Measurements from ENCODE around the gene OR10H1. TPM values are rescaled to one million over a fixed set of nuclear protein-coding genes. Genes with fewer than 3 reads are reported as not detected.
"Not testable (repeated sequence)": the region's sequence is repeated elsewhere in the genome, so short reads cannot be mapped to it uniquely, and the experiment has no call there.

Gene OR10H1
- total RNA-seq, 1 donor from 2014 or later = not detected

DNA sequence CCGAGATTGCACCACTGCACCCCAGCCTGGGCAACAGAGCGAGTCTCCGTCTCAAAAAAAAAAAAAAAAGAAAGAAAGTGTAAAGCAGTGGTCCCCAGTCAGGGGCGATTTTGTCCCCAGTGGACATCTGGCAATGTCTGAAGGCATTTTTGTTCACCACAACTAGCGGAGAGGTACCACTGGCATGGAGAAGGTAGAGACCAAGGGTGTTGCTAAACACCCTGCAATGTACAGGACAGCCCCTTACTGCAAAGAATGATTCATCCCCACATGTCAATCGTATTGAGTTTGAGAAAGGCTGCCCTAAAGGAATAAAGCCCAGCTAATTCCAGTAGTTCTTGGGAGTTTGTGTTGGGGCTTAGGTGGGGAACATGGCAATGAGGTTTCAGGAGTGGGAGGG lies 43.7 kb upstream of the OR10H1 start:
- Histone ChIP-seq H3K36me3 (no peaks in the 10 kb centered on the region), H3K27me3 (no peaks in the 10 kb centered on the region), H3K4me3 (no peak overlapping the region), H3K27ac (no peak overlapping the region), H3K4me1 (no peaks in the 10 kb centered on the region), H3K9me3 (no peaks in the 10 kb centered on the region)
- no peak for DNase-seq (ENCODE audit: extremely low spot score in 2 of 2)
- TF ChIP-seq POLR2AphosphoS5 (IDR thresholded peaks at IDR 0.05; ENCODE audit: insufficient read depth in 1 of 2, low read depth in 1 of 2) (no peak), POLR2A (IDR thresholded peaks at IDR 0.05) (no peak)
- TF ChIP-seq, protein P1, sequence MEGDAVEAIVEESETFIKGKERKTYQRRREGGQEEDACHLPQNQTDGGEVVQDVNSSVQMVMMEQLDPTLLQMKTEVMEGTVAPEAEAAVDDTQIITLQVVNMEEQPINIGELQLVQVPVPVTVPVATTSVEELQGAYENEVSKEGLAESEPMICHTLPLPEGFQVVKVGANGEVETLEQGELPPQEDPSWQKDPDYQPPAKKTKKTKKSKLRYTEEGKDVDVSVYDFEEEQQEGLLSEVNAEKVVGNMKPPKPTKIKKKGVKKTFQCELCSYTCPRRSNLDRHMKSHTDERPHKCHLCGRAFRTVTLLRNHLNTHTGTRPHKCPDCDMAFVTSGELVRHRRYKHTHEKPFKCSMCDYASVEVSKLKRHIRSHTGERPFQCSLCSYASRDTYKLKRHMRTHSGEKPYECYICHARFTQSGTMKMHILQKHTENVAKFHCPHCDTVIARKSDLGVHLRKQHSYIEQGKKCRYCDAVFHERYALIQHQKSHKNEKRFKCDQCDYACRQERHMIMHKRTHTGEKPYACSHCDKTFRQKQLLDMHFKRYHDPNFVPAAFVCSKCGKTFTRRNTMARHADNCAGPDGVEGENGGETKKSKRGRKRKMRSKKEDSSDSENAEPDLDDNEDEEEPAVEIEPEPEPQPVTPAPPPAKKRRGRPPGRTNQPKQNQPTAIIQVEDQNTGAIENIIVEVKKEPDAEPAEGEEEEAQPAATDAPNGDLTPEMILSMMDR (IDR thresholded peaks at IDR 0.05) = no peak
- intact Hi-C loops (cut with DNase I) = no loop called here

DNA sequence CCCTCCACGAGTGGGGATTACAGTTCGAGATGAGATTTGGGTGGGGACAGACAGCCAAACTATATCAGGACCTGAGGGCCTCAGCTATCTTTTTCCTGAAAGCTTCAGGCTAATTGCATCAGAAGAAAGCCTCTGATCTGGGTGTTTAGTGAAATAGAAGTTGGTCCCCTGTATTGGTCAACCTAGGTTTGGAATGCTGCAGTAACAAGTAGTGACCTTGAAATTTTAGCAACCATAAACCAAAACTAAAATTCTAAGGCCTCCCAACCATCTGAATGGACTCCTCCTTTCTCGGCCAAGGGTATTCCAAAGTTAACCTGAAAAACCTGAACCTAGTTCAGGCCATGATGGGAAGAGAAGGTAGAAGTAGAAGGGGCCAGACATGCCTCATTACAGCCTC lies 34.9 kb upstream of the OR10H1 start:
- H3K4me1 ChIP-seq = no peaks in the 10 kb centered on the region
- TF ChIP-seq POLR2AphosphoS5 (IDR thresholded peaks at IDR 0.05; ENCODE audit: insufficient read depth in 1 of 2, low read depth in 1 of 2) = no peak
- TF ChIP-seq POLR2A (IDR thresholded peaks at IDR 0.05) = no peak
- TF ChIP-seq, protein P1 (IDR thresholded peaks at IDR 0.05) = no peak
- H3K36me3 ChIP-seq = no peaks in the 10 kb centered on the region
- intact Hi-C loops (cut with DNase I) = no loop called here
- H3K4me3 ChIP-seq = no peak overlapping the region
- H3K27ac ChIP-seq = no peak overlapping the region
- no peak for DNase-seq (ENCODE audit: extremely low spot score in 2 of 2)
- no peaks in the 10 kb centered on the region for H3K9me3 ChIP-seq
- no peaks in the 10 kb centered on the region for H3K27me3 ChIP-seq

DNA sequence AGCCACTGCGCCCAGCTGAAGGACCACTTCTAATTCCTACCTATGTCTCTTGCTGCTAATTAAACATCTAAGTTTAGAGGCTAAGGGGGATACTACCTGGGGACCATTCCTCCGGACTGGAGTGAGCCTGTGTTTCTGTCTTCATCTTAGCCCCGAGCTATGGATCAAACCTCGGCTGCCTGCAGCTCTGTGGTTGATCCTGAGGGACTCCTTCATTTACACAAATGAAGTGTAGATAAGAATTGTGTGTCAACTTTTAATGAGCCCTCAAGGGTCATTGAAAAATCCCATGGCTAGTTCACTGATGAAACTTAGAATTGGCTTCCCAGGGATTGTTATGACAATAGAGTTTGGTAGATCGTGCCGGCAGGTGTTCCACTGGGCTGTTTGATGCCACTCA lies 31.5 kb upstream of the OR10H1 start:
- DNase-seq (ENCODE audit: extremely low spot score in 2 of 2) = no peak
- no peak overlapping the region for H3K27ac ChIP-seq
- no peak overlapping the region for H3K4me3 ChIP-seq
- TF ChIP-seq, protein P1 (IDR thresholded peaks at IDR 0.05) = no peak
- TF ChIP-seq POLR2AphosphoS5 (IDR thresholded peaks at IDR 0.05; ENCODE audit: insufficient read depth in 1 of 2, low read depth in 1 of 2) = no peak
- no peak for TF ChIP-seq POLR2A (IDR thresholded peaks at IDR 0.05)
- H3K36me3 ChIP-seq = no peaks in the 10 kb centered on the region
- H3K4me1 ChIP-seq = no peaks in the 10 kb centered on the region
- H3K9me3 ChIP-seq = no peaks in the 10 kb centered on the region
- H3K27me3 ChIP-seq = no peaks in the 10 kb centered on the region
- intact Hi-C loops (cut with DNase I) = no loop called here

DNA sequence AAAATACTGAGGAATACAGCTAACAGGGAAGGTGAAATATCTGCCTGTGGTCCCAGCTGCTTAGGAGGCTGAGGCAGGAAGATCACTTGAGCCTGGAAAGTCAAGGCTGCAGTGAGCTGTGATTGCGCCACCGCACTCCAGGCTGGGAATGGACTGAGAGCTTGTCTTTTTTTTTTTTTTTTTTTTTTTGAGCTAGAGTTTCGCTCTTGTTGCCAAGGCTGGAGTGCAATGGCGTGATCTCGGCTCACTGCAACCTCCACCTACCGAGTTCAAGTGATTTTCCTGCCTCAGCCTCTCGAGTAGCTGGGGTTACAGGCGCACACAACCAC lies 28.4 kb upstream of the OR10H1 start:
- H3K4me1 ChIP-seq; H3K4me3 ChIP-seq; H3K27ac ChIP-seq; H3K27me3 ChIP-seq; intact Hi-C loops (cut with DNase I); DNase-seq (ENCODE audit: extremely low spot score in 2 of 2); H3K36me3 ChIP-seq; H3K9me3 ChIP-seq: not testable (repeated sequence)

DNA sequence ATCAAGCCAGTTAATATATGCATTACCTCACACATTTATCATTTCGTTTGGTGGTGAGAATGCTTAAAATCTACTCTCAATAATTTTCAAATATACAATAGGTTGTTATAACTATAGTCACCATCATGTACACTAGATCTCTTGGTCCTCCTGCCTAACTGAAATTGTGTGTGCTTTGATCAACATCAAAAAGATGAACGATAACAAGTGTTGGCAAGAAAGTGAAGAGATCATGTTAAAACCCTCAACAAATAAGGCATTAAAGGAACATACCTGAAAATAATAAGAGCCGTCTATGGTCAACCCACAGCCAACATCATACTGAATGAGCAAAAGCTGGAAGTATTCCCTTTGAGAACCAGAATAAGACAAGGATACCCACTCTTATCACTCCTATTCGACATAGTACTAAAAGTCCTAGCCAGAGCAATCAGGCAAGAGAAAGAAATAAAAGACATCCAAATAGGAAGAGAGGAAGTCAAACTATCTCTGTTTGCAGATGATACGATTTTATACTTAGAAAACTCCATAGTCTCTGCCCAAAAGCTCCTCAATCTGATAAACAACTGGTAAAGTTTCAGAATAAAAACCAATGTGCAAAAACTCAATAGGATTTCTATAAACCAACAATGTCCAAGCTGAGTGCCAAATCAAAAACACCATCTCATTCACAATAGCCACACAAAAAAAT lies 27.9 kb upstream of the OR10H1 start:
- TF ChIP-seq POLR2AphosphoS5 (IDR thresholded peaks at IDR 0.05; ENCODE audit: insufficient read depth in 1 of 2, low read depth in 1 of 2) (no peak), POLR2A (IDR thresholded peaks at IDR 0.05) (no peak)
- TF ChIP-seq, protein P1 (IDR thresholded peaks at IDR 0.05) = no peak
- H3K4me1 ChIP-seq = no peaks in the 10 kb centered on the region
- H3K9me3 ChIP-seq = no peaks in the 10 kb centered on the region
- intact Hi-C loops (cut with DNase I) = no loop called here
- H3K4me3 ChIP-seq = no peak overlapping the region
- no peak overlapping the region for H3K27ac ChIP-seq
- H3K27me3 ChIP-seq = no peaks in the 10 kb centered on the region
- no peaks in the 10 kb centered on the region for H3K36me3 ChIP-seq
- no peak for DNase-seq (ENCODE audit: extremely low spot score in 2 of 2)

Measured in vagina (tissue), 2 donors.